Right lobe of liver (tissue), 4 donors: ENCODE results near the gene UBR7.

Experiments
- CTCF ChIP-seq, 4 donors: fragments of 200-600 bp in 3 of 4; fragments of 450-650 bp in 1 of 4; IDR thresholded peaks; one replicate each; pipeline versions ENCODE4 v1.5.1 to v1.8.0; 2016 to 2022; ENCODE audit warnings: antibody characterized with exemption in 4 of 4, mild to moderate bottlenecking in 2 of 4
- POLR2A ChIP-seq: fragments of 450-650 bp; IDR thresholded peaks from one replicate; pipeline ENCODE4 v1.6.1; 2017; ENCODE audit warnings: antibody characterized with exemption, mild to moderate bottlenecking
- donor health status: DM: no; HTN: no; CAD: no.
- donor health status: DM: no; HTN: no; CAD: no.
- donor health status: DM: no; HTN: yes; CAD: no.

GRCh38 chr14:93171376-93171775, 35.7 kb upstream of the UBR7 start:
- TF ChIP-seq CTCF (IDR thresholded peaks at IDR 0.05), result no peak
- no peak for TF ChIP-seq POLR2A
